Neural cell (in vitro differentiated cells): Measurements from ENCODE around the gene ORM1.

ENCODE experiments used
- EP300 ChIP-seq: fragments of 450-650 bp; conservative IDR thresholded peaks from 2 replicates; pipeline ENCODE4 v1.6.1; 2014; ENCODE audit warnings: antibody characterized with exemption, mild to moderate bottlenecking, moderate library complexity; ENCODE audit not compliant: poor library complexity, severe bottlenecking
- EZH2 ChIP-seq: fragments of 200-600, 300-800 bp; shearing (Covaris generic), sonication (generic); IDR thresholded peaks from 2 replicates; pipeline ENCODE4 v1.6.1; 2014; ENCODE audit warnings: antibody characterized with exemption, low read length, borderline replicate concordance, mild to moderate bottlenecking; ENCODE audit not compliant: insufficient read depth, poor library complexity, severe bottlenecking
- RAD21 ChIP-seq: fragments of 450-650 bp; conservative IDR thresholded peaks from 2 replicates; pipeline ENCODE4 v1.6.1; 2014; ENCODE audit warnings: antibody characterized with exemption, mild to moderate bottlenecking, moderate library complexity
- TF ChIP-seq, protein P1 (sequence below): fragments of 450-650 bp; IDR thresholded peaks from 2 replicates; pipeline ENCODE4 v1.5.1; 2014; ENCODE audit warnings: antibody characterized with exemption, mild to moderate bottlenecking, moderate library complexity; ENCODE audit not compliant: poor library complexity, severe bottlenecking

DNA sequence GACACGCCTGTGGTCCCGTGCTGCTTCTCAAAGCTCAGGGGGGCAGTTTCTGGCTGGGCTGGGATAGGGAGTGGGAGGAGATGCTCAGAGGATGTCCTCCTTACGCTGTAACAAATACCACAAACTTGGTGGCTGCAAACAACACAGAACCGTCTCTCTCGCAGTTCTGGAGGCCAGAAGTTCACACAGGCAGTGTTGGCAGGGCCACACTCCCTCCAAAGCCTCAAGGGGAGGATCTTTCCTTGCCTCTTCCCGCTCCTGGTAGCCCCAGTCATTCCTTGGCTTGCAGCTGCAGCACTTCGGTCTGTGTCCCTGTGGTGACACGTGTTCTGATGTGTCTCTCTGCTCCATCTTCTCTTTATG is 10.4 kb upstream of the ORM1 start:
- TF ChIP-seq, protein P1, sequence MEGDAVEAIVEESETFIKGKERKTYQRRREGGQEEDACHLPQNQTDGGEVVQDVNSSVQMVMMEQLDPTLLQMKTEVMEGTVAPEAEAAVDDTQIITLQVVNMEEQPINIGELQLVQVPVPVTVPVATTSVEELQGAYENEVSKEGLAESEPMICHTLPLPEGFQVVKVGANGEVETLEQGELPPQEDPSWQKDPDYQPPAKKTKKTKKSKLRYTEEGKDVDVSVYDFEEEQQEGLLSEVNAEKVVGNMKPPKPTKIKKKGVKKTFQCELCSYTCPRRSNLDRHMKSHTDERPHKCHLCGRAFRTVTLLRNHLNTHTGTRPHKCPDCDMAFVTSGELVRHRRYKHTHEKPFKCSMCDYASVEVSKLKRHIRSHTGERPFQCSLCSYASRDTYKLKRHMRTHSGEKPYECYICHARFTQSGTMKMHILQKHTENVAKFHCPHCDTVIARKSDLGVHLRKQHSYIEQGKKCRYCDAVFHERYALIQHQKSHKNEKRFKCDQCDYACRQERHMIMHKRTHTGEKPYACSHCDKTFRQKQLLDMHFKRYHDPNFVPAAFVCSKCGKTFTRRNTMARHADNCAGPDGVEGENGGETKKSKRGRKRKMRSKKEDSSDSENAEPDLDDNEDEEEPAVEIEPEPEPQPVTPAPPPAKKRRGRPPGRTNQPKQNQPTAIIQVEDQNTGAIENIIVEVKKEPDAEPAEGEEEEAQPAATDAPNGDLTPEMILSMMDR = no peak
- TF ChIP-seq EP300 = no peak
- no peak for TF ChIP-seq RAD21
- no peak for TF ChIP-seq EZH2
